Measurements from ENCODE around the gene CEP72.

CEP72 gene

GRCh38 chr5:646396-647201 lies 34.5 kb downstream of the CEP72 start:
- H3K4me1 ChIP-seq (ENCODE audit: control insufficient read depth, low read length), result peaks cover 12% of the 10 kb centered on the region
- no peak overlapping the region for H3K4me2 ChIP-seq (ENCODE audit: low read length)
- H3K79me2 ChIP-seq (ENCODE audit: control insufficient read depth, low read length), result no peaks in the 10 kb centered on the region
- H3K27ac ChIP-seq (ENCODE audit: low read depth, low read length), result no peak overlapping the region
- H3F3A ChIP-seq (ENCODE audit: control insufficient read depth, insufficient read depth), result no peaks in the 10 kb centered on the region
- no peaks in the 10 kb centered on the region for H3K27me3 ChIP-seq (ENCODE audit: control insufficient read depth, low read length)
- TF ChIP-seq CTCF (IDR thresholded peaks at IDR 0.05; ENCODE audit: low read depth, low read length, poor library complexity, severe bottlenecking), result no peak
- no peak for TF ChIP-seq EZH2phosphoT487 (IDR thresholded peaks at IDR 0.05; ENCODE audit: borderline replicate concordance, low read length)
- H4K20me1 ChIP-seq (ENCODE audit: control insufficient read depth, insufficient read depth, low read depth, low read length), result no peaks in the 10 kb centered on the region
- H3K9me3 ChIP-seq (ENCODE audit: control insufficient read depth, insufficient read depth, low read length), result peaks cover 19% of the 10 kb centered on the region
- no peak overlapping the region for H3K4me3 ChIP-seq (ENCODE audit: low read length)
- peaks cover 66% of the 10 kb centered on the region for H3K36me3 ChIP-seq (ENCODE audit: control insufficient read depth, low read length)
- no peaks in the 10 kb centered on the region for H3K9me2 ChIP-seq (replicated peaks; ENCODE audit: control insufficient read depth, low read length)

DNA sequence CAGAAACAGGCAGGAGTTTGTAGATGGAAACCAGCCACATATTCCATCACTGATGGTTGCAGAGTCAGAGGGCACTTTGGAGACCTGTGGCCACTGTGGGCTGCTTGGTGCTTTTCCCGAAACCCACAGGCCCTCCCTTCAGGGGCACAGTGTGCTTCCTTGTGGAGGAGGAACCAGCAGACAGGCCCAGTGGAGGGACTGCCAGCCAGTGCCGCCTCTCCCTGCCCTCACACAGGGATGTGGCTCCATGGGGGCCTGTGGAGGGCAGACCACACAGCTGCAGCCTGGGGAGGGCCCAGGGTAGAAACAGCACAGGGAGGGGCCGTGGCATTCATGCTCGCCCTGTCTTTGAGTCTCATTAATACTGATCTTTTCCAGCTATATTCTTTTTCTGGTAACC lies 35.2 kb downstream of the CEP72 start:
- Histone ChIP-seq H3F3A (ENCODE audit: control insufficient read depth, insufficient read depth) (no peaks in the 10 kb centered on the region), H3K36me3 (ENCODE audit: control insufficient read depth, low read length) (peaks cover 71% of the 10 kb centered on the region), H3K9me2 (replicated peaks; ENCODE audit: control insufficient read depth, low read length) (no peaks in the 10 kb centered on the region), H3K27me3 (ENCODE audit: control insufficient read depth, low read length) (no peaks in the 10 kb centered on the region), H4K20me1 (ENCODE audit: control insufficient read depth, insufficient read depth, low read depth, low read length) (no peaks in the 10 kb centered on the region), H3K9me3 (ENCODE audit: control insufficient read depth, insufficient read depth, low read length) (peaks cover 19% of the 10 kb centered on the region), H3K4me1 (ENCODE audit: control insufficient read depth, low read length) (peaks cover 12% of the 10 kb centered on the region), H3K79me2 (ENCODE audit: control insufficient read depth, low read length) (no peaks in the 10 kb centered on the region), H3K27ac (ENCODE audit: low read depth, low read length) (no peak overlapping the region), H3K4me3 (ENCODE audit: low read length) (no peak overlapping the region), H3K4me2 (ENCODE audit: low read length) (no peak overlapping the region)
- TF ChIP-seq EZH2phosphoT487 (IDR thresholded peaks at IDR 0.05; ENCODE audit: borderline replicate concordance, low read length) (no peak), CTCF (IDR thresholded peaks at IDR 0.05; ENCODE audit: low read depth, low read length, poor library complexity, severe bottlenecking) (no peak)

GRCh38 chr5:647727-648126 lies 35.6 kb downstream of the CEP72 start:
- TF ChIP-seq CTCF (IDR thresholded peaks at IDR 0.05; ENCODE audit: low read depth, low read length, poor library complexity, severe bottlenecking) (no peak), EZH2phosphoT487 (IDR thresholded peaks at IDR 0.05; ENCODE audit: borderline replicate concordance, low read length) (no peak)
- no peaks in the 10 kb centered on the region for H3K9me2 ChIP-seq (replicated peaks; ENCODE audit: control insufficient read depth, low read length)
- H3K4me3 ChIP-seq (ENCODE audit: low read length), result no peak overlapping the region
- peaks cover 71% of the 10 kb centered on the region for H3K36me3 ChIP-seq (ENCODE audit: control insufficient read depth, low read length)
- H3K27ac ChIP-seq (ENCODE audit: low read depth, low read length), result no peak overlapping the region
- peaks cover 19% of the 10 kb centered on the region for H3K9me3 ChIP-seq (ENCODE audit: control insufficient read depth, insufficient read depth, low read length)
- no peak overlapping the region for H3K4me2 ChIP-seq (ENCODE audit: low read length)
- no peaks in the 10 kb centered on the region for H4K20me1 ChIP-seq (ENCODE audit: control insufficient read depth, insufficient read depth, low read depth, low read length)
- H3F3A ChIP-seq (ENCODE audit: control insufficient read depth, insufficient read depth), result no peaks in the 10 kb centered on the region
- H3K4me1 ChIP-seq (ENCODE audit: control insufficient read depth, low read length), result peaks cover 12% of the 10 kb centered on the region
- no peaks in the 10 kb centered on the region for H3K79me2 ChIP-seq (ENCODE audit: control insufficient read depth, low read length)
- no peaks in the 10 kb centered on the region for H3K27me3 ChIP-seq (ENCODE audit: control insufficient read depth, low read length)
